Measurements from ENCODE around the gene APBA2. TPM values are rescaled to one million over a fixed set of nuclear protein-coding genes. Genes with fewer than 3 reads are reported as not detected.

APBA2 gene
- total RNA-seq, 1 experiment from 2014 or later = 0.31 TPM

DNA sequence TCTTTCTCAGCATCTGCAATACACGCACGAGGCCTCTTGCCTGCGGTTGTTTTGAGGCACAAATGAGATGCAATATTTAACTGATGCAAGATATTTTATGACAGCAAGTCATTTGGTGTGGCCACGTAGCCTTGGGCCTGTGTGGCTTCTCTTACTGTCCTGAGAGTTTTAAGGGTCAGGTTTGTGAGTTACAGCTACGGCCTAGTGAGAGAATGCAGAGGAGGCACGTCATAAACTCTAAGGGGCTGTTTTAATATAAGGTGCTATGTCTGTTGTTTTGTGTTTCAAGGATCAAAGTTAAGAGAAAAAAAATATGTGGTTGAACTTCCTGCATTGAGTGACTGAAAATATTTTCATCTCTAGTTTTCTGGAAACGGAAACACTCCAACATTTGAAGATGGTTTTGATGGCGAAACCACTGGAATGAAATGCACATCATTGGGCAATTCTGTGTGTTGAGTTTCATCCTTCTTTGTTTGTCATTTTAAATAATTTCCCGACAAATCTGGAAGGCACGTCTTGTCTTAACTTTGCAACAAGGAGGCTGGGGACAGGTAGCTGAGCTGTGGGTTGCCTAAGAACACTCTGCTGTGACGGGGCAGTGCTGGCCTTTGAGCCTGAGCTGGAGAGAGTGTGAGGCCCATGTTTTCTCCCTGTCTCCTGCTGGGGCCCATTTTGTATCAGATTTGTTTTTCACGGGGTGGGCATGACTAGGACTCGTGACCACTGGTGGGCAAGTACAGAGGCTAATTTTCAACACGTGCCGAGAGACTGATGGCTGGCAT is 5.1 kb downstream of the APBA2 start:
- BruUV-seq (replicated peaks) = no TSS peak
- DNase-seq (ENCODE audit: low read depth, low spot score) (no peak), ATAC-seq (no peak)
- intact Hi-C loops (cut with micrococcal nuclease; ENCODE audit: unreplicated experiment) (no loop called here), in situ Hi-C loops (cut with HindIII; ENCODE audit: low pct_unique_long_range_greater_than_20kb, low sequenced_read_pairs) (no loop called here)
- H3K9me3 ChIP-seq (ENCODE audit: control insufficient read depth, insufficient read depth, low read depth, low read length) = no peaks in the 10 kb centered on the region
- H3K36me3 ChIP-seq (ENCODE audit: control insufficient read depth, insufficient read depth, low read length) = no peaks in the 10 kb centered on the region
- ChIA-PET CTCF (no interaction called here), POLR2A (no interaction called here)
- TF ChIP-seq SIN3A (IDR thresholded peaks at IDR 0.05; ENCODE audit: borderline replicate concordance, insufficient read depth, low read depth, low read length) = no peak
- TF ChIP-seq, protein P1, sequence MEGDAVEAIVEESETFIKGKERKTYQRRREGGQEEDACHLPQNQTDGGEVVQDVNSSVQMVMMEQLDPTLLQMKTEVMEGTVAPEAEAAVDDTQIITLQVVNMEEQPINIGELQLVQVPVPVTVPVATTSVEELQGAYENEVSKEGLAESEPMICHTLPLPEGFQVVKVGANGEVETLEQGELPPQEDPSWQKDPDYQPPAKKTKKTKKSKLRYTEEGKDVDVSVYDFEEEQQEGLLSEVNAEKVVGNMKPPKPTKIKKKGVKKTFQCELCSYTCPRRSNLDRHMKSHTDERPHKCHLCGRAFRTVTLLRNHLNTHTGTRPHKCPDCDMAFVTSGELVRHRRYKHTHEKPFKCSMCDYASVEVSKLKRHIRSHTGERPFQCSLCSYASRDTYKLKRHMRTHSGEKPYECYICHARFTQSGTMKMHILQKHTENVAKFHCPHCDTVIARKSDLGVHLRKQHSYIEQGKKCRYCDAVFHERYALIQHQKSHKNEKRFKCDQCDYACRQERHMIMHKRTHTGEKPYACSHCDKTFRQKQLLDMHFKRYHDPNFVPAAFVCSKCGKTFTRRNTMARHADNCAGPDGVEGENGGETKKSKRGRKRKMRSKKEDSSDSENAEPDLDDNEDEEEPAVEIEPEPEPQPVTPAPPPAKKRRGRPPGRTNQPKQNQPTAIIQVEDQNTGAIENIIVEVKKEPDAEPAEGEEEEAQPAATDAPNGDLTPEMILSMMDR (IDR thresholded peaks at IDR 0.05) = no peak
- no peak for TF ChIP-seq TCF7L2 (IDR thresholded peaks at IDR 0.05; ENCODE audit: low read depth, low read length)
- H3K27me3 ChIP-seq (ENCODE audit: control insufficient read depth, insufficient read depth, low read length) = no peaks in the 10 kb centered on the region
- no peak overlapping the region for H3K27ac ChIP-seq (ENCODE audit: low read length)
- H3K4me3 ChIP-seq (ENCODE audit: low read depth in 2 of 2, low read length in 2 of 2) = no peak overlapping the region
- H3K4me1 ChIP-seq (ENCODE audit: control insufficient read depth, insufficient read depth, low read length) = no peaks in the 10 kb centered on the region

GRCh38 chr15:28891588-28891987 is 5.8 kb downstream of the APBA2 start:
- H3K4me1 ChIP-seq (ENCODE audit: control insufficient read depth, insufficient read depth, low read length) = no peaks in the 10 kb centered on the region
- no peak overlapping the region for H3K4me3 ChIP-seq (ENCODE audit: low read depth in 2 of 2, low read length in 2 of 2)
- intact Hi-C loops (cut with micrococcal nuclease; ENCODE audit: unreplicated experiment) (no loop called here), in situ Hi-C loops (cut with HindIII; ENCODE audit: low pct_unique_long_range_greater_than_20kb, low sequenced_read_pairs) (no loop called here)
- ATAC-seq (no peak), DNase-seq (ENCODE audit: low read depth, low spot score) (no peak)
- H3K27me3 ChIP-seq (ENCODE audit: control insufficient read depth, insufficient read depth, low read length) = no peaks in the 10 kb centered on the region
- CTCF ChIA-PET = no interaction called here
- BruUV-seq (replicated peaks) = no TSS peak
- no peaks in the 10 kb centered on the region for H3K9me3 ChIP-seq (ENCODE audit: control insufficient read depth, insufficient read depth, low read depth, low read length)
- H3K36me3 ChIP-seq (ENCODE audit: control insufficient read depth, insufficient read depth, low read length) = no peaks in the 10 kb centered on the region
- TF ChIP-seq, protein P2, sequence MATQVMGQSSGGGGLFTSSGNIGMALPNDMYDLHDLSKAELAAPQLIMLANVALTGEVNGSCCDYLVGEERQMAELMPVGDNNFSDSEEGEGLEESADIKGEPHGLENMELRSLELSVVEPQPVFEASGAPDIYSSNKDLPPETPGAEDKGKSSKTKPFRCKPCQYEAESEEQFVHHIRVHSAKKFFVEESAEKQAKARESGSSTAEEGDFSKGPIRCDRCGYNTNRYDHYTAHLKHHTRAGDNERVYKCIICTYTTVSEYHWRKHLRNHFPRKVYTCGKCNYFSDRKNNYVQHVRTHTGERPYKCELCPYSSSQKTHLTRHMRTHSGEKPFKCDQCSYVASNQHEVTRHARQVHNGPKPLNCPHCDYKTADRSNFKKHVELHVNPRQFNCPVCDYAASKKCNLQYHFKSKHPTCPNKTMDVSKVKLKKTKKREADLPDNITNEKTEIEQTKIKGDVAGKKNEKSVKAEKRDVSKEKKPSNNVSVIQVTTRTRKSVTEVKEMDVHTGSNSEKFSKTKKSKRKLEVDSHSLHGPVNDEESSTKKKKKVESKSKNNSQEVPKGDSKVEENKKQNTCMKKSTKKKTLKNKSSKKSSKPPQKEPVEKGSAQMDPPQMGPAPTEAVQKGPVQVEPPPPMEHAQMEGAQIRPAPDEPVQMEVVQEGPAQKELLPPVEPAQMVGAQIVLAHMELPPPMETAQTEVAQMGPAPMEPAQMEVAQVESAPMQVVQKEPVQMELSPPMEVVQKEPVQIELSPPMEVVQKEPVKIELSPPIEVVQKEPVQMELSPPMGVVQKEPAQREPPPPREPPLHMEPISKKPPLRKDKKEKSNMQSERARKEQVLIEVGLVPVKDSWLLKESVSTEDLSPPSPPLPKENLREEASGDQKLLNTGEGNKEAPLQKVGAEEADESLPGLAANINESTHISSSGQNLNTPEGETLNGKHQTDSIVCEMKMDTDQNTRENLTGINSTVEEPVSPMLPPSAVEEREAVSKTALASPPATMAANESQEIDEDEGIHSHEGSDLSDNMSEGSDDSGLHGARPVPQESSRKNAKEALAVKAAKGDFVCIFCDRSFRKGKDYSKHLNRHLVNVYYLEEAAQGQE (IDR thresholded peaks at IDR 0.05; ENCODE audit: insufficient read depth in 1 of 2, low read depth in 2 of 2, low read length in 1 of 2) = no peak
- TF ChIP-seq TCF7L2 (IDR thresholded peaks at IDR 0.05; ENCODE audit: low read depth, low read length) (no peak), SIN3A (IDR thresholded peaks at IDR 0.05; ENCODE audit: borderline replicate concordance, insufficient read depth, low read depth, low read length) (no peak), POLR2AphosphoS5 (IDR thresholded peaks at IDR 0.05; ENCODE audit: low read depth, low read length) (no peak)
- TF ChIP-seq, protein P1 (IDR thresholded peaks at IDR 0.05) = no peak
- POLR2A ChIA-PET = no interaction called here
- no peak overlapping the region for H3K27ac ChIP-seq (ENCODE audit: low read length)
